HG03457 (cell line): ENCODE measurements around the gene MFAP2.
"Not testable (repeated sequence)": the region's sequence is repeated elsewhere in the genome, so short reads cannot be mapped to it uniquely, and the experiment has no call there.

ENCODE experiments used
- ATAC-seq: cut with Tn5 transposase; IDR thresholded peaks from one replicate; pipeline ENCODE4 v1.9.1; 2021; ENCODE audit warnings: moderate number of reproducible peaks; ENCODE audit not compliant: unreplicated experiment

MFAP2 gene

DNA sequence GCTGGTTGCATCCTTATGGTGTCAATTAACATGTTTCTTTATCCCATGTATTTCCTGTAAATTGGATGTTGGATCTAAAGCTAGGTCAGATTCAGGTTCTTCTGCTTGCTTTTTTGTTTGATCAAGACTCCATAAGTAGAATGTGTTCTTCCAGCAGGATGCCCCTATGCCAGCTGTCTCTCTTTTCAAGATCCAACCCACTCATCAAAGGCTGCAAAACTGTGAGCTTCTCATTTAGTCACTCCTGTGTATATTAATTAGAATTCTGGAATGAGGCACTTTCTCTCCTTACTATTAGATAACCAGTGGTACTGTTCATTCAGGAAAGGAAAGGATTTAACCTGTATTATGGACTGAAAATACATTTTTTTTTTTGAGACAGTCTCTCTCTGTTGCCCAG is 46.5 kb downstream of the MFAP2 start:
- ATAC-seq: not testable (repeated sequence)

GRCh38 chr1:16931206-16931934 is 49.0 kb downstream of the MFAP2 start:
- ATAC-seq: not testable (repeated sequence)

DNA sequence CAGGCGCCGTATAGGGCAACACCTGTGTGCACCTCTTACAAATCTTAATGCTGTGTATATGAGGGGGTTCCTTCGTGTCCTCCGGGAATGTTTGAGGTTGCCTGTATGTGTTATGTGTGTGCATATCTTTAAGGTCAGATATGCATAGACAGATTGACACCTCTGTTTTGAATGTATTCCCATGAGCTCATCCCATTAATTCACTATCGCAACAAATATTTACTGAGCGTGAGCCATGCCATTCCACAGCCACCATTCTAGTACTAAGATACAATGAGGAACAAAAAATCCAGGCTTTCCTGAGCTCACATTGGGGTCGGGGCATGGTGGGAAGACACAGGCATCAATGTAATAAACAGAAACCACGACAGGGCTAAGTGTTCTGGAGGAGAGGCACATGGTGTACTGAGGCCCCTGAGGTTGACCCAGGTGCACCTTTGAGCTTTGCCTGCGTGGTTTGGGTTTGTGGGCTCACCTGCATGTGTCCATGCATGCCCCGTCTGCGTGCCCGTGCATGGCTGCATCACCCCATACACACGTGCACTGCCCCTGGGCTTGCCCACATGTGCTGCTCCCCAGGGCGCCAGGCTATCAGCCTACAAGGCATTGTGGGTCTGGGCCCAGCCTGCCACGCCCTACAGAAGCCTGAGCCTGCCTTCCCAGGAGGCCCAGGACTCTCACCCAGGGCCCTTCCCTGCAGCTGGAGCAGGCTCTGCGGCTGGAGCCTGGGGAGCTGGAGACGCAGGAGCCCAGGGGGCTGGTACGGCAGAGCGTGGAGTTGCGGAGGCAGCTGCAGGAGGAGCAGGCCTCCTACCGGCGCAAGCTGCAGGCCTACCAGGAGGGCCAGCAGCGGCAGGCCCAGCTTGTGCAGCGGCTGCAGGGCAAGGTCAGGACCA is 51.0 kb downstream of the MFAP2 start:
- not testable (repeated sequence) for ATAC-seq

DNA sequence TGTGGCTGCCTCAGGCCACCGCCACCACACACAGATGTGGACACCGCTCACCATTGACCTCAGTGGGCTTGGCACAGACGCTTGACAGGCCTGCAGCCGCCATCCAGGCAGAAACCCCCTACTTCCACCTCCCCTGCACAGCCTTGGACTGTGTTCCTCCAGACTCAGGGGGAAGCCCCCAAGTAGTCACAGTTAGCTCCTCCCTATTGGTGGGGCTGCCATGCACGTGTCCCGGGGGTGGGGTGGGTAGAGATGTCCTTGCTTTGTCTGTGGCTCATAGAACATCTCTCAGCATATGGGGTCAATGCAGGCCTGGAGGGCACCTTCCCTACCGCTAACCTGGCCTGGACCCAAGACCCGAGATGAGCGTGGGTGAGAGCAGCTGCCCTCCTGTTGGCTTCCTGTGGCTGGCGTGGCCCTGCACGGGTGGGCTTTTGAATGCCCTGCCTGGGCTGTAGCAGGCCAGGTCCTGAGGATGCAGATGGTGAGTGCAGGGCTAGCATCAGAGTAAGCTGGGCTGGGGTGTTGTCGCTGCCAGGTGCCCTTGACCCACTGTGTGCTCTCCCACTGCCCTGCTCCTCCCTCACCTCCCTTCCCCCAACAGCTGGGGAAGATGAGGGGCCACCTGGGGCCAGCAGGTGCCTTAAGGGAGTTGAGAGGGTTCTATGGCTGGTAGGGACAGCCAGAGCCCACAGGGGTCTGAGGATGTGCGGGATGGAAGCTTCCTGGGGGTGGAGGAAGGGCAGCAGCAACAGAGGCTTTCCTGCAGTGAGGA is 52.5 kb downstream of the MFAP2 start:
- ATAC-seq: no peak

GRCh38 chr1:16927256-16927655 is 53.2 kb downstream of the MFAP2 start:
- ATAC-seq: no peak

DNA sequence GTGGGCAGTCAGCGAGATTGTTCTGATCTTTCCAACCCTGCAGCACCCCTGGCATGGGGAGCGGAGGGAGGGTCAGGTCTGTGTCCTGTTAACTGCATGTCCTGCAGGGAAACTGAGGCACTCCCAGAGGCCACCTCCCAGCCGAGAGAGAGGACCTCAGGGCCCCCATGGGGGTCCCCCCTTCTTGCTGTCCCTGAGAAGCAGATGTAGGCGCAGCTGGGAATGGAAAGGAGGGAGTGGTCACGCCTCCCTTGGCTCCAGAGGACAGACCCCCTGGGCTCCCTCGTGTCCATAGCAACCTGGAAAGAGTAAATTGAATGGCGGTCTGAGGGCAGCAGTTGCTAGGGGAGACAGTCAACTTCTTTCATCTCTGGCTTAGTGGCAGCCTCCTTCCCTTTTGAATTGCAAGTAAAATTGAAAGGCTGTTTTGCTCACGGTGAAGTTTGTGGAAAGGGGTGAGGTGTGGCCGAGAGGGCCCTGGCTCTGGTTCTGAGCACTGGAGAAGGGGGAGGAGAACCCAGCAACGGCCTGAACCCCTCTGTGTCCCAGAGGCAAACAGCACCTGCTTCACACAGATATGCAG is 53.8 kb downstream of the MFAP2 start:
- no peak for ATAC-seq

GRCh38 chr1:16925635-16926490 is 54.6 kb downstream of the MFAP2 start:
- ATAC-seq: no peak

GRCh38 chr1:16924919-16925477 is 55.4 kb downstream of the MFAP2 start:
- no peak for ATAC-seq
